SK-N-SH (cell line): ENCODE data around the gene KCNJ13.

Source experiments
- CTCF ChIP-seq: fragments of 200-600 bp; sonication (generic); IDR thresholded peaks from 2 replicates; pipeline ENCODE4 v1.6.1; 2017; ENCODE audit warnings: antibody characterized with exemption, mild to moderate bottlenecking, moderate library complexity
- EZH2phosphoT487 ChIP-seq: fragments of 200-600 bp; sonication (generic); IDR thresholded peaks from 2 replicates; pipeline ENCODE4 v1.6.1; 2017; ENCODE audit warnings: low read depth, mixed run types, mild to moderate bottlenecking, antibody characterized with exemption, moderate library complexity, borderline replicate concordance
- MXI1 ChIP-seq: IDR thresholded peaks from 2 replicates; pipeline ENCODE4 v1.6.1; 2012; ENCODE audit warnings: mild to moderate bottlenecking, low read depth, low read length, improper control_type of control experiment
- POLR2AphosphoS5 ChIP-seq: IDR thresholded peaks from 2 replicates; pipeline ENCODE4 v1.6.1; 2012; ENCODE audit warnings: low read depth, low read length
- RAD21 ChIP-seq: IDR thresholded peaks from 2 replicates; pipeline ENCODE4 v1.6.1; 2012; ENCODE audit warnings: mild to moderate bottlenecking, low read length
- RCOR1 ChIP-seq: fragments of 150-350 bp; IDR thresholded peaks from 2 replicates; pipeline ENCODE4 v1.6.1; 2017; ENCODE audit warnings: antibody characterized with exemption, low read length
- TF ChIP-seq, protein P1 (sequence below): IDR thresholded peaks from 2 replicates; pipeline ENCODE4 v1.6.1; 2012; ENCODE audit warnings: mild to moderate bottlenecking, low read depth, low read length, moderate library complexity

DNA sequence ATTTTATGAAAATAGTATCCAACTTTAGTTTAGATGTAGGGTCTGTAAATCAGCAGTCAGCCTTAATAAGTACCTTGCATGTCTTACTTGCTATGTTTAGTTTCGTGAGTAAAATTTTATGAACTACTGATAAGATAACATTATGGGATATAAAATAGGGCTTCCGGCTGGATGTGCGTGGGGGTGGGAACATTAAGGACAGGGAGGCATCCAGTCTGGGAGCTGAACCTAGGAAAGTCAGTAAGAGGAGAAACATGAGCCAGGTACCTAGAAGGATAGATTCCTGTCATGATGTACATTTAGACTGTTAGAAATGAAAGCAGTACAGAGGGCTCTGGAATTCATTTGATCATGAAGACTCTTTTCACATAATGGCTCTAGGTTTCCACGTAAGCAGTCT lies 12.7 kb upstream of the KCNJ13 start:
- no peak for TF ChIP-seq RCOR1
- TF ChIP-seq, protein P1, sequence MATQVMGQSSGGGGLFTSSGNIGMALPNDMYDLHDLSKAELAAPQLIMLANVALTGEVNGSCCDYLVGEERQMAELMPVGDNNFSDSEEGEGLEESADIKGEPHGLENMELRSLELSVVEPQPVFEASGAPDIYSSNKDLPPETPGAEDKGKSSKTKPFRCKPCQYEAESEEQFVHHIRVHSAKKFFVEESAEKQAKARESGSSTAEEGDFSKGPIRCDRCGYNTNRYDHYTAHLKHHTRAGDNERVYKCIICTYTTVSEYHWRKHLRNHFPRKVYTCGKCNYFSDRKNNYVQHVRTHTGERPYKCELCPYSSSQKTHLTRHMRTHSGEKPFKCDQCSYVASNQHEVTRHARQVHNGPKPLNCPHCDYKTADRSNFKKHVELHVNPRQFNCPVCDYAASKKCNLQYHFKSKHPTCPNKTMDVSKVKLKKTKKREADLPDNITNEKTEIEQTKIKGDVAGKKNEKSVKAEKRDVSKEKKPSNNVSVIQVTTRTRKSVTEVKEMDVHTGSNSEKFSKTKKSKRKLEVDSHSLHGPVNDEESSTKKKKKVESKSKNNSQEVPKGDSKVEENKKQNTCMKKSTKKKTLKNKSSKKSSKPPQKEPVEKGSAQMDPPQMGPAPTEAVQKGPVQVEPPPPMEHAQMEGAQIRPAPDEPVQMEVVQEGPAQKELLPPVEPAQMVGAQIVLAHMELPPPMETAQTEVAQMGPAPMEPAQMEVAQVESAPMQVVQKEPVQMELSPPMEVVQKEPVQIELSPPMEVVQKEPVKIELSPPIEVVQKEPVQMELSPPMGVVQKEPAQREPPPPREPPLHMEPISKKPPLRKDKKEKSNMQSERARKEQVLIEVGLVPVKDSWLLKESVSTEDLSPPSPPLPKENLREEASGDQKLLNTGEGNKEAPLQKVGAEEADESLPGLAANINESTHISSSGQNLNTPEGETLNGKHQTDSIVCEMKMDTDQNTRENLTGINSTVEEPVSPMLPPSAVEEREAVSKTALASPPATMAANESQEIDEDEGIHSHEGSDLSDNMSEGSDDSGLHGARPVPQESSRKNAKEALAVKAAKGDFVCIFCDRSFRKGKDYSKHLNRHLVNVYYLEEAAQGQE: no peak
- TF ChIP-seq MXI1: no peak
- no peak for TF ChIP-seq POLR2AphosphoS5
- TF ChIP-seq EZH2phosphoT487: no peak
- no peak for TF ChIP-seq CTCF
- no peak for TF ChIP-seq RAD21
